Activated CD8-positive, alpha-beta memory T cell treated with anti-CD3 and anti-CD28 coated beads, Interleukin-2, amount 10 ng/mL, durations not matched to agents 7 days and 5 days (primary cell): ENCODE results near the gene DOLPP1. TPM values are rescaled to one million over a fixed set of nuclear protein-coding genes. Genes with fewer than 3 reads are reported as not detected.
A peak's percentile ranks its signal among the peaks of the same experiment; 100 is the strongest.
"Not testable (repeated sequence)": the region's sequence is repeated elsewhere in the genome, so short reads cannot be mapped to it uniquely, and the experiment has no call there.

Experiments
- ATAC-seq: fragments of 150-1000 bp; cut with Tn5 transposase; one replicate; pipeline ENCODE4 v1.10.0; 2021; ENCODE audit warnings: moderate library complexity
- CTCF ChIA-PET: fragments of 350-600 bp; sonication (Branson Sonifier 250); formaldehyde crosslinking; loops from one replicate; lab custom pipeline; 2021; ENCODE audit warnings: antibody characterized with exemption; lab: Charles Lee
- DNase-seq: peaks from one replicate; pipeline ENCODE4 v3.0.0-alpha.2; 2020
- H3K27ac Mint-ChIP-seq: one replicate; pipeline ENCODE4 v1.8.0; 2021; ENCODE audit warnings: mild to moderate bottlenecking, mixed read lengths
- H3K27me3 Mint-ChIP-seq: one replicate; pipeline ENCODE4 v1.8.0; 2021; ENCODE audit warnings: mixed read lengths
- H3K36me3 Mint-ChIP-seq: one replicate; pipeline ENCODE4 v1.8.0; 2021; ENCODE audit warnings: mild to moderate bottlenecking, mixed read lengths
- H3K4me1 Mint-ChIP-seq: one replicate; pipeline ENCODE4 v1.8.0; 2021; ENCODE audit warnings: mixed read lengths
- H3K4me3 Mint-ChIP-seq: one replicate; pipeline ENCODE4 v1.8.0; 2021; ENCODE audit warnings: mild to moderate bottlenecking, moderate library complexity, mixed read lengths
- H3K9me3 Mint-ChIP-seq: one replicate; pipeline ENCODE4 v1.8.0; 2022; ENCODE audit warnings: low read depth, mixed read lengths
- total RNA-seq, 2 experiments: library from RNA; stranded (reverse); gene quantifications; one replicate each; pipeline ENCODE4 v1.2.3, GENCODE V29; 2021

DOLPP1 gene
- total RNA-seq, 2 experiments from 2014 or later = 18.5 to 23.7 TPM

DNA sequence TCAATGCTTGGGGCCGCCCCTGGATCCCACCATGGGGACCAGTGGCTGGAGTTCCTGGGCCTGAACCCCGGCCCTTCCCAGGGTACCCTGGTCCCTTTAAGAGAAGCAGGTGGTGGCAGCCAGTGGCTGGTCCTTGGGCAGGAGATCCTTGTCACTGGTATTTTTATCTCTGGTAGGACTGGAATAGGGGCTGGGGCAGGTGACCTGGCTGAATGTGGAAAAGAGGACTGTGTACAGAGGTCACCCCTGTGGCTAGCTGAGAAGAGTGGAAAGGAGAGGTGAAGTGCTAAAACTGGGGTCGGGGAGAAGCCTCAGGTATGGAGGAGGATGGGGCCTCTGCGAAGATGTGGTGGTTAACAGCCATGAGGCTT, 22.7 kb downstream of the DOLPP1 start:
- Mint-ChIP-seq H3K9me3 (no peaks in the 10 kb centered on the region), H3K27me3 (no peaks in the 10 kb centered on the region), H3K4me3 (no peak overlapping the region), H3K27ac (no peak overlapping the region), H3K36me3 (no peaks in the 10 kb centered on the region), H3K4me1 (peaks cover under 1% of the 10 kb centered on the region)
- CTCF ChIA-PET = interaction anchor here (1.2 to 1.4 kb wide), 3 partner anchors 10 to 31 kb away, joined by 3 read pairs; no protein-coding TSS in a partner anchor
- ATAC-seq = no peak
- DNase-seq = no peak

DNA sequence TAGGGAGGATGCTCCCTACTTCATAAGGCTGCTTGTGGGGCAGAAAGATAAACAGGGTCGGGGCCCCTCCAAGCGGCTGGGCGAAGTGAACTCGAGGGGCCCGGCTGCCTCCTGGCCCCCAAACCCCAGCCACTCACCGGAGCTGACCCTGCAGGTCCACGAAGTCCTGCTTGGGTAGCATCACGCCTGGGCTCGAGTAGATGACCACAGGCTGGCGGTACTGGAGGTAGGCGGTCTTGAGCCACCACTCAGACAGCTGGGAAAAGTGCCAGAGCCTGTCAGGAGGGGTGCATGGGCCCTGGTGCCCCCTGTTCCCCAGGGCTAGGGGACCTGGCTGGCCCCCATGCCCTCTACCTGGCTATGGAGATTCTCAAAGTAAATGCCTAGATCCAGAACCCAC, 23.1 kb downstream of the DOLPP1 start:
- H3K36me3 Mint-ChIP-seq = no peaks in the 10 kb centered on the region
- DNase-seq (no peak), ATAC-seq (no peak)
- H3K9me3 Mint-ChIP-seq = no peaks in the 10 kb centered on the region
- no peak overlapping the region for H3K27ac Mint-ChIP-seq
- H3K4me1 Mint-ChIP-seq = peaks cover 2% of the 10 kb centered on the region
- no peaks in the 10 kb centered on the region for H3K27me3 Mint-ChIP-seq
- CTCF ChIA-PET = no interaction called here
- no peak overlapping the region for H3K4me3 Mint-ChIP-seq

DNA sequence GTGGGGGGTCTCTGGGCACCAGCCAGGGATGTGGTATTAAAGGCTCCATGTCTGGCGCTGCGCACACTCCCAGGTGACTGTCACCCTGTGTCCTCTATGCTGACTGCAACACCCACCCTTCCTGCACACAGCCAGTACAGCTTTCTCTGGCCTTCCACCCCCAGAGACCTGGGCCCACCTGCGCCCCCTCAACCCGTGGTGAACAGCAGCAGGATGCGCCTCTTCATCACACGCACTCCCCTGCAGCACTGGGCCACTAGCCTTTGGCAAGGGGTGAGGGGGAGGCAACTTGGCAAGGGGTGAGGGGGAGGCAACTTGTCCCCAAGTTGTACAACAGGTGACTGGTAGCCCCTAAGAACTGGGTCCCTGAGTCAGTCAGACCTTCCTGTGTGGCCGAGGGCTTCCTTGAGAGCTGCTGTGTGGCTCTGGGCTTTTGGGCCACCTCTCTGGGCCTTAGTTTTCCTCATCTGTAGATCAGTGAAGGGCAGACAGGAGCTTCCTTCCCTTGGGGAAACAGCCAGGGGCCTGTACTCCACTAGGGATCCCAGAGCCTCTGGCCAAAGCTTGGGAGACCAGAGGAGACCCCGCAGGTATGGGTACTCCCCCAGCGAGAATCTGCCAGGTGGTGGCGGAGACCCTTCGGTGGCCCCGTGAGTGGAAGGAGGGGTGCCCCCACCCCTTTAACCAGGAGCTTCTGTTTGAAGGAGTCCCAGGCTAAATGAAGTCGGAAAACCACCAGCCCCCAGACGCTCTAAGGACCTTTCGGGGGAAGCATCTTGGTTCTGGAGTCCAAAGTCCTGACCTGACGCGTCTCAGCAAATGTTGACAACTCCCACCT, 25.2 kb downstream of the DOLPP1 start:
- H3K4me3 Mint-ChIP-seq = no peak overlapping the region
- no peaks in the 10 kb centered on the region for H3K36me3 Mint-ChIP-seq
- H3K4me1 Mint-ChIP-seq = peaks cover 7% of the 10 kb centered on the region
- no peaks in the 10 kb centered on the region for H3K9me3 Mint-ChIP-seq
- DNase-seq (no peak), ATAC-seq (no peak)
- CTCF ChIA-PET = interaction anchor here (1.0 kb wide), 1 partner anchor 37 kb away, joined by 4 read pairs; no protein-coding TSS in a partner anchor
- no peaks in the 10 kb centered on the region for H3K27me3 Mint-ChIP-seq
- H3K27ac Mint-ChIP-seq = no peak overlapping the region

DNA sequence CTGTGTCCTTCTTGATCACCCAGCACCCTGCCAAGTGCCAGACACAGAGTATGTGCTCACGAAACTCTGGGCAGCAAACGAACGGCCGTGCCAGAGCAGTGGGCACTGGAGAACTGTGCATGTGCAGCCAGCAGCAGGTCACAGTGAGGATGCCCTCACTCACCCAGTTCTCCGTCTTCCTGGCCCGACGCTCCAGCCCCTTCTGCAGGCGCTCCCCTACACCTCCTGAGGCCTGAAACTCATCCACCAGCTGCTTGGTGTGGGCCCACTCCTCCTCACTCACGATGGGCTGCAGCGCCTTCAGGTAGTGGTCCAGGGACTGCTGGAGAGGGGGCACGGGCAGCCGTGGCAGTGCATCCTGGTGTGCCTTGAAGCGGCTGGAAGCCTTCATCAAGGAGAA, 26.7 kb downstream of the DOLPP1 start:
- peaks cover 13% of the 10 kb centered on the region for H3K4me1 Mint-ChIP-seq
- DNase-seq (no peak), ATAC-seq (no peak)
- H3K4me3 Mint-ChIP-seq = no peak overlapping the region
- H3K27me3 Mint-ChIP-seq = no peaks in the 10 kb centered on the region
- no peaks in the 10 kb centered on the region for H3K9me3 Mint-ChIP-seq
- CTCF ChIA-PET = no interaction called here
- no peaks in the 10 kb centered on the region for H3K36me3 Mint-ChIP-seq
- no peak overlapping the region for H3K27ac Mint-ChIP-seq

DNA sequence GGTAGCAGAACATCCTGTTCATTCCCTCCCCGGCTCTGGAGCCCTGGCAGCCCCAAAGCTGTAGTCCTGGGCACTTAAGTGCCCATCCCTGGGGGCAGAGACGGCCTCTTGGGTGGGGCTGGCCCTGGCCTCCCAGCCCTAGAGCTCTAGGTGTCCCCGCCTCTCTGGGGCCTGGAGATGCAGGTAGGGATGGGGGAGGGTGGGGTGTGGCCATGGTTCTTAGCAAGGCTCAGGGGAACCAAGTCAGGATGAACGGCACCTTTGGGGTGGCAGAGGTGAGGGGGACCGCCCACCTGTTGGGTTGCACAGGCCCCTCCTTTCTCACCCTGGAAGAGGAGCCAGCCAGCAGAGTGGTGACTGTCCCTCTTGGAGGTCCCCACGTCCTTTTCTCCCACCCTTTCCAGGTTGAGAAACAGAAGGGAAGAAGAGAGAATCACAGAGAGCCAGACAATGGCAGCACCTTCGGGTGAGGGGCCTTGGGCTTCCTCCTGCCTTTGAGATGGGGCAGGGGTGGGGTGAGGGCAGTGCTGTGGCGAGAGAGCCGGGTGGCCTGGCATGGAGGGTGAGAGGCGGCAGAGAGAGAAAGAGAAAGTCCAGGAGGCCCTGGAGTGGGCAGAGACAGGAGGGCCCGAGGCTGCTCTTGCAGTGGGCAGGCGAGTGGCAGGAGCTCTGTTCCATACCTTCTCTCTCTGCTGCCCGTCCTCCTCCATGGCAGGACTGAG, 27.3 kb downstream of the DOLPP1 start:
- Mint-ChIP-seq H3K36me3 (no peaks in the 10 kb centered on the region), H3K27ac (no peak overlapping the region), H3K27me3 (no peaks in the 10 kb centered on the region), H3K4me1 (peaks cover 16% of the 10 kb centered on the region), H3K9me3 (no peaks in the 10 kb centered on the region), H3K4me3 (no peak overlapping the region)
- ATAC-seq (no peak), DNase-seq (no peak)
- CTCF ChIA-PET = interaction anchor here (1.0 to 1.9 kb wide), 2 partner anchors 27 to 80 kb away, joined by 3 to 6 read pairs; partner anchors contain the start of genes DOLPP1 and SH3GLB2

DNA sequence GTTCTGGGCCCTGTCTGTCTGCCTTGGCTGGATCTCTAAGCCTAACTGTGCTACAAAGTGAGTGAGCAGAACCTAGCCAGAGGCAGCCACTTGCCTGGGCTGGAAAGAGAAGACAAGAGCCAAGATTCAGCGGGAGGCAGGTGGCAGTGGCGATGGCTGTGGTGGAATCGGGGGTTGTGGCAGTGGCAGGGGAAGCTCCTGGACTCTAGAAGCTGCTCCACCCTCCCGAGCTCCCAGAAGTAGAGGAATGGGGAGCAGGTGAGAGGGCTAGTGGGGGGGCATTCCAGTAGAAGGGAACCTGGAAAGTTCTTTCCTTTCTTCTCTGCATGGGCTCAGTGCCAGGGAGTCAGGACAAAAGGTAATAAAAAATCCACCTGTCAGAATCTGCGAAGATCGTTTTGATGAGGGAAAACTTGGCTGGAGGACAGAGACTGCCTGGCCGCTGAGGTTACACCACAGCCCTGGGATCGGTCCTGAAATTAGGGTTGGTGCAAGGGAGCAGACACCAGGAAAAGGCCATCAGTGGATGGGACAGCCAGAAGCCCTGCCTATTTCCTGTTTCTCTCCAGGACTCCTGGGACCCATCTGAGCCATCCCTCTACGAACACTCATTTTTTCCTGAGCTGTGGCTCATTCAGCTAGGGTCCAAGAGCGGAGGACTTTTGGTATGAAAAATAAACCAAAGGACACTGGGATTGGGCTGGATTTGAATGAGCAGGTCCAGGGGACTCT, 28.1 kb downstream of the DOLPP1 start:
- DNase-seq (no peak), ATAC-seq (no peak)
- no peak overlapping the region for H3K4me3 Mint-ChIP-seq
- no peaks in the 10 kb centered on the region for H3K27me3 Mint-ChIP-seq
- no peaks in the 10 kb centered on the region for H3K9me3 Mint-ChIP-seq
- H3K27ac Mint-ChIP-seq = no peak overlapping the region
- CTCF ChIA-PET = interaction anchor here (1.0 to 1.9 kb wide), 2 partner anchors 28 to 81 kb away, joined by 3 to 6 read pairs; partner anchors contain the start of genes DOLPP1 and SH3GLB2
- H3K36me3 Mint-ChIP-seq = no peaks in the 10 kb centered on the region
- H3K4me1 Mint-ChIP-seq = peaks cover 22% of the 10 kb centered on the region

DNA sequence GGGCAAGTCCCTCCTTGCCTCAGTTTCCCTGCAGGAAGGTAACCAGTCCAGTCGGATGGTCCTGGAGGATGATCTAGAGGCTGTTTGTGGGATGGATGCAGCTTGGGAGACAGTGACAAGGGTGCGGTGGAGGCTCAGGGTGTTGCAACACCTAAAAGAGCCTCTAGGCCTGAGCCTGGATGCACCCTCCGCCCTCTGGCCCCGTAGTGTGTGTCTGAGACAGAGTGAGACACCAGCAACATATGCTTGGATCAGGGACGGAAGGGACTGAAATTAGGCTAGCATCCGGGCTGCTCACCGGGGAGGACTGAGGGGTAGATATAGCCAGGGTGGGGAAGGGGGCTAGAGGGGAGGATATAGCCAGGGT, 28.6 kb downstream of the DOLPP1 start:
- no peak overlapping the region for H3K27ac Mint-ChIP-seq
- peak overlapping the region; percentile 94 for H3K4me3 Mint-ChIP-seq
- peaks cover 25% of the 10 kb centered on the region for H3K4me1 Mint-ChIP-seq
- H3K27me3 Mint-ChIP-seq = no peaks in the 10 kb centered on the region
- no peaks in the 10 kb centered on the region for H3K36me3 Mint-ChIP-seq
- ATAC-seq (no peak), DNase-seq (peak; percentile 48)
- H3K9me3 Mint-ChIP-seq = no peaks in the 10 kb centered on the region
- CTCF ChIA-PET = interaction anchor here (1.9 kb wide), 1 partner anchor 29 kb away, joined by 6 read pairs; the partner anchor contains the start of gene DOLPP1

DNA sequence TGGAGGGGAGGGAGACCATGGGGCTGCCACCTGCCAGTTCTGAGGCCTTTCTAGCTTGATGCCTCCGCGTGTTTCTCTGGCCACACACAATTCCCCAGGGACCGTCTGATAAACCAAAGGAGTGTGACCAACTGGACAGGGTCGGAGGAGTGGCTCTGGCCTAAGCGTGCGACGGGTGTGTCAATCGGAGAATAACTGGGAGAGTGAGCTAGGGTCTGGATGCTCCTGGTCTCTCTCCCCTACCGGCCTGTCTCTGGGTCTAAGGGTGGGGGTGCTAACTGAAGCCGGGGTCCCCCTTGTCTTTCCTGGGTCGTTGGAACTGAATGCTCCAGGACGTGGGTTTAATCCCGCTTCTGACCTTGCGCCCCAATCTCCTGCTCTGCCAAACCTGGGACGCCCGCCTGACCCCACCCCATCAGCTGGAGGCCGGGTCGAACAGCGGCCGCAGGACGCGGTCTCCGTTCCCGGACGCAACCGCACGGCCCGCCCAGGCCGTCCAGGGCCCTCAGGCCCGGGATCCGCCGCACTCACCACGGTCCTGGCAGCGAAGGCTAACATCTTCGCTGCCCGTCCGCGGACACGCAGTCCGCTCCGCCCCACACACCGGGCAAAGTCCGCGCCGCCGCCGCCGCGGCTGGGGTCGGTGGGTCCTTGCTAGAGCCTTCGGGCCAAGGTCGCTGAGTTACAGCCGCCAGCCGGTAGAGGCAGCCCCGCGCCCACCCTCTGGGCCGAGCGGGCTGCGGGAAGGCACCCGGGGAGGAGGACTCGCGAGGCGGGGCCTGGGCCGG, 29.2 kb downstream of the DOLPP1 start:
- H3K4me3 Mint-ChIP-seq = peak overlapping the region; percentile 94
- H3K27me3 Mint-ChIP-seq = no peaks in the 10 kb centered on the region
- H3K36me3 Mint-ChIP-seq = no peaks in the 10 kb centered on the region
- CTCF ChIA-PET = interaction anchor here (0.8 to 1.9 kb wide), 4 partner anchors 9 to 82 kb away, joined by 3 to 6 read pairs (median 3); partner anchors contain the start of genes DOLPP1 and SH3GLB2
- no peaks in the 10 kb centered on the region for H3K9me3 Mint-ChIP-seq
- no peak overlapping the region for H3K27ac Mint-ChIP-seq
- peaks cover 31% of the 10 kb centered on the region for H3K4me1 Mint-ChIP-seq
- no peak for ATAC-seq
- no peak for DNase-seq

DNA sequence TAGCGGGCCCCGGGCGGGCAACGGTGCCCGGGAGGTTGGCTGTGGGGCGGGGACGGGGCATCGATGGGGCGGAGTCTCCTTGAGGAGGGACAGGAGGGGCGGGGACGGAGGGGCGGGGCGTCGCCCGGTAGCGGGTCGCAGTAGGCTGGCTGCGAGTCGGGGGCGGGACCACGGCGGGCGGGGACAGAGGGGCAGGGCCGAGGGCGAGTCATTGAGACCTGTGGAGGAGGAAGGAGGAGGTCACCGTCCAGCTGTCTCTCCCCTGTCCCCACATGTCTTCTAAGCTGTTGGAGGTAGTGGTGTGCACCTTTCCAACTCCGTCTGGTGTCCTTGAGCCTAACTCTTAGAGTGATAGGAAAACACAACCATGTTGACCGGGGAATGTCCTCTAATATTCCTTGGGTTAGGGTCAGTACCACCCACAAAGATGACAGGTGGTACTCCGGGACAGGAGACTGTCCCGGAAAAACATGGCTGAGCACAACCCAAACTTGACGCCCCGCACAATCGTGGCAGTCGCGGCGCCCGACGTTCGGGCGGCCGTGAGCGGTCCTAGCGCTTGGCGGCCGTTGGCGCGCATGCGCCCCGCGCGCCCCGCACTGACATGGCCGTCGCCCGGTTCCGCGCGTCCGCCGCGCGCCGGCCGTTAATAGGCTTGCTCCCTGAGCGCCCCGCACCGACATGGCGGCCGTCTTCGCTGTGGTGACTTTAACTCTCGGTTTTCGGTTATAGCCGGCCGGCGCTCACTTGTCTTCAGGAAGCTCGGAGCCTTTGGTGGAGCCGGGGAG, 30.0 kb downstream of the DOLPP1 start, which contains the start of the genes CRAT and PTPA:
TSS of gene CRAT (minus strand) at position 54 of the 788 bp plus-strand sequence. CDS start 284 bp downstream, outside the sequence.
TSS of gene PTPA (plus strand) at position 676 of the 788 bp plus-strand sequence. CDS start 186 bp downstream, outside the sequence.
- peak; percentile 93 for ATAC-seq
- no peaks in the 10 kb centered on the region for H3K9me3 Mint-ChIP-seq
- peak within 1 kb of the TSS; percentile 98 for H3K27ac Mint-ChIP-seq
- peaks cover 35% of the 10 kb centered on the region for H3K4me1 Mint-ChIP-seq
- CTCF ChIA-PET = interaction anchor here (0.7 to 4.0 kb wide), 12 partner anchors 9 to 515 kb away, joined by 3 to 31 read pairs (median 3); partner anchors contain the start of genes DOLPP1, NTMT1 and SH3GLB2
- peak within 1 kb of the TSS; percentile 94 for H3K4me3 Mint-ChIP-seq
- no peaks in the 10 kb centered on the region for H3K36me3 Mint-ChIP-seq
- no peaks in the 10 kb centered on the region for H3K27me3 Mint-ChIP-seq
- peak; percentile 98 for DNase-seq

DNA sequence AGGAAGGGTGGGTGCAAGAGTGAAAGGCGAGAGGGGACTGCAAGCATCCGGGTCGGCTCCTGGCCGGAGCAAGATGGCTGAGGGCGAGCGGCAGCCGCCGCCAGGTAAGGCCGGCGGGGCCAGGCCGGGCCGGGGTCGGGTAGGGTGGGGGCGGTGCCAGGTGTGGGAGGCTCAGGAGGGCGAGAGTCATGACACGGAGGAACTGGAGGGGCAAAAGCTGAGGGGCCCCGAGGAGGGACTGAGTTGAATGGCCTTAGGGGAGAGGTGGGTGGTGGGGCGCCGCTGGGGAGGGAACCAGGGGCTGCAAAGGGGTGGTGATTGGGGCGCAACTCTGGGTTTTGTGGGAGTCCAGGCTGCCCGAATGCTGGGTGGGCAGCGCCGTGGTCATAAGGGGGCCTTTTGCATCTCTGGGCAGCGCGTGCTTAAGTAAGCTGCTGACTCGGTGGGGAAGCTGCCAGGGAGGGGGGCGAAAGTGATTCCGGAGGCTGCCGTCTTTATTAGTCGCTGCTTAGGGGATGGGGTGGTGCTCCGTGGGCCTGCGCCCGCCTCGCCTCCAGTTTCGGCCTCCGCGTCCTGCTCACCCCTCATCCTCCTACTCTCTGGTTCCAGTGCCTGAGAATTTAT, 30.7 kb downstream of the DOLPP1 start:
- H3K27me3 Mint-ChIP-seq = no peaks in the 10 kb centered on the region
- no peaks in the 10 kb centered on the region for H3K36me3 Mint-ChIP-seq
- peak overlapping the region; percentile 98 for H3K27ac Mint-ChIP-seq
- CTCF ChIA-PET = interaction anchor here (0.7 to 4.0 kb wide), 11 partner anchors 10 to 514 kb away, joined by 3 to 31 read pairs (median 3); partner anchors contain the start of genes DOLPP1, ENDOG and NTMT1
- H3K4me3 Mint-ChIP-seq = peak overlapping the region; percentile 94
- DNase-seq (peak; percentile 59), ATAC-seq (peak; percentile 18)
- peaks cover 35% of the 10 kb centered on the region for H3K4me1 Mint-ChIP-seq
- H3K9me3 Mint-ChIP-seq = no peaks in the 10 kb centered on the region

DNA sequence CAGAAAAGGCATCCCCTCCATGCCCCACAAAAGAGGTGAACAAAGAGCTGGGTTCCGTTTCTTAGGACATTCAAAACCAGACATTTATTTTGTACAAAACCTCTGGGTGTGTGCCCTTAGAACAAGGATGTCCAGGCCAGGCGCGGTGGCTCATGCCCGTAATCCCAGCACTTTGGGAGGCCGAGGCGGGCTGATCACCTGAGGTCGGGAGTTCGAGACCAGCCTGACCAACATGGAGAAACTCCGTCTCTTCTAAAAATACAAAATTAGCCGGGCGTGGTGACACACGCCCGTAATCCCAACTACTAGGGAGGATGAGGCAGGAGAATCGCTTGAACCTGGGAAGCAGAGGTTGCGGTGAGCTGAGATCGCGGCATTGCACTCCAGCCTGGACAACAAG, 31.6 kb downstream of the DOLPP1 start:
- ATAC-seq, H3K27ac Mint-ChIP-seq, H3K36me3 Mint-ChIP-seq, DNase-seq, H3K9me3 Mint-ChIP-seq, H3K27me3 Mint-ChIP-seq: not testable (repeated sequence)
- peaks cover 35% of the 10 kb centered on the region for H3K4me1 Mint-ChIP-seq
- CTCF ChIA-PET = interaction anchor here (1.2 to 4.0 kb wide), 8 partner anchors 12 to 678 kb away, joined by 3 to 31 read pairs (median 4); partner anchors contain the start of gene ENDOG
- H3K4me3 Mint-ChIP-seq = peak overlapping the region; percentile 94
